Liver (tissue), 3 donors: ENCODE measurements around the gene IQSEC3.

ENCODE experiments used
- CTCF ChIP-seq: fragments of 150-350 bp; IDR thresholded peaks from 2 replicates; pipeline ENCODE4 v1.5.1; 2017; ENCODE audit warnings: improper control_type of control experiment, low read depth, low read length; ENCODE audit not compliant: missing input control
- EGR1 ChIP-seq, 2 donors: IDR thresholded peaks; 2 replicates each; pipeline ENCODE4 v1.6.1; 2016 to 2018; ENCODE audit warnings: antibody characterized with exemption in 2 of 2, low read depth in 2 of 2
- FOXA1 ChIP-seq: IDR thresholded peaks from 2 replicates; pipeline ENCODE4 v1.6.1; 2016; ENCODE audit warnings: antibody characterized with exemption
- GABPA ChIP-seq, 2 donors: IDR thresholded peaks in 1 of 2; conservative IDR thresholded peaks in 1 of 2; 2 replicates each; pipeline ENCODE4 v1.6.1; 2016; ENCODE audit warnings: antibody characterized with exemption in 2 of 2, mild to moderate bottlenecking in 1 of 2, moderate library complexity in 1 of 2
- JUND ChIP-seq, 2 donors: IDR thresholded peaks; 2 replicates each; pipeline ENCODE4 v1.6.1; 2016; ENCODE audit warnings: antibody characterized with exemption in 2 of 2
- MAX ChIP-seq: IDR thresholded peaks from 2 replicates; pipeline ENCODE4 v1.6.1; 2016; ENCODE audit warnings: antibody characterized with exemption
- RAD21 ChIP-seq, 2 donors: IDR thresholded peaks; 2 replicates each; pipeline ENCODE4 v1.6.1; 2016; ENCODE audit warnings: antibody characterized with exemption in 2 of 2, mild to moderate bottlenecking in 2 of 2
- REST ChIP-seq: IDR thresholded peaks from 2 replicates; pipeline ENCODE4 v1.6.1; 2016; ENCODE audit warnings: antibody characterized with exemption, mild to moderate bottlenecking
- RXRA ChIP-seq, 2 donors: IDR thresholded peaks; 2 replicates each; pipeline ENCODE4 v1.6.1; 2017 to 2018; ENCODE audit warnings: antibody characterized with exemption in 2 of 2, mild to moderate bottlenecking in 1 of 2
- SP1 ChIP-seq: IDR thresholded peaks from 2 replicates; pipeline ENCODE4 v1.6.1; 2018; ENCODE audit warnings: antibody characterized with exemption, mild to moderate bottlenecking
- TAF1 ChIP-seq: conservative IDR thresholded peaks from 2 replicates; pipeline ENCODE4 v1.6.1; 2016; ENCODE audit warnings: antibody characterized with exemption, mild to moderate bottlenecking
- YY1 ChIP-seq: IDR thresholded peaks from 2 replicates; pipeline ENCODE4 v1.6.1; 2016; ENCODE audit warnings: antibody characterized with exemption, mild to moderate bottlenecking
- TF ChIP-seq, protein P1 (sequence below): IDR thresholded peaks from 2 replicates; pipeline ENCODE4 v1.6.1; 2016; ENCODE audit warnings: antibody characterized with exemption
- donor health status: healthy.
- donor health status: healthy.

DNA sequence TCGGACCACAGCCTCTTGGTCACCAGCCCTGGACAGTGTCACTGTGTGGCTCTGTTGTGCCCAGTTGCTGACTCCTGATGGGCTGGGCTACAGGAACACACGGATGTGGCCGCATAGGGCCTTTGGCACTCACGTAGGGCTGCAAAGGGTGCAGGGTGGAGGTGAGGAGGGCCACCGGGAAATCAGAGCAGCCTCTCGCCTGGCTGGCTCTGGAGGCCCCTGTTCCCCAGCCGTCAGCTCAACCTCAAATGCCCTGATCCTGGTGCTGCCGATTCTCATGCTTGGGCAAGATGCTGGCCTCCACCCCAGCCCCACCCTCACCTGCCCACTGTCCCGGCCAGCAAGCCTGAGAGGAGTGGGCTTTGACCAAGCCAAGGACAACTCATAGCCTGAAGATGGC lies 88.4 kb downstream of the IQSEC3 start:
- TF ChIP-seq CTCF (no peak), REST (no peak), JUND (IDR thresholded peaks at IDR 0.05) (no peak), YY1 (no peak), RAD21 (IDR thresholded peaks at IDR 0.05) (no peak), MAX (no peak), GABPA (IDR thresholded peaks at IDR 0.05 in 1 of 2, conservative IDR thresholded peaks at IDR 0.05 in 1 of 2) (no peak), TAF1 (no peak), FOXA1 (no peak), EGR1 (IDR thresholded peaks at IDR 0.05; ENCODE audit: low read depth in 2 of 2) (no peak), SP1 (no peak), RXRA (IDR thresholded peaks at IDR 0.05) (no peak)
- TF ChIP-seq, protein P1, sequence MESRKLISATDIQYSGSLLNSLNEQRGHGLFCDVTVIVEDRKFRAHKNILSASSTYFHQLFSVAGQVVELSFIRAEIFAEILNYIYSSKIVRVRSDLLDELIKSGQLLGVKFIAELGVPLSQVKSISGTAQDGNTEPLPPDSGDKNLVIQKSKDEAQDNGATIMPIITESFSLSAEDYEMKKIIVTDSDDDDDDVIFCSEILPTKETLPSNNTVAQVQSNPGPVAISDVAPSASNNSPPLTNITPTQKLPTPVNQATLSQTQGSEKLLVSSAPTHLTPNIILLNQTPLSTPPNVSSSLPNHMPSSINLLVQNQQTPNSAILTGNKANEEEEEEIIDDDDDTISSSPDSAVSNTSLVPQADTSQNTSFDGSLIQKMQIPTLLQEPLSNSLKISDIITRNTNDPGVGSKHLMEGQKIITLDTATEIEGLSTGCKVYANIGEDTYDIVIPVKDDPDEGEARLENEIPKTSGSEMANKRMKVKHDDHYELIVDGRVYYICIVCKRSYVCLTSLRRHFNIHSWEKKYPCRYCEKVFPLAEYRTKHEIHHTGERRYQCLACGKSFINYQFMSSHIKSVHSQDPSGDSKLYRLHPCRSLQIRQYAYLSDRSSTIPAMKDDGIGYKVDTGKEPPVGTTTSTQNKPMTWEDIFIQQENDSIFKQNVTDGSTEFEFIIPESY, result no peak
